Panc1 (cell line): Measurements from ENCODE around the gene C11orf52.

ENCODE experiments used
- POLR2AphosphoS5 ChIP-seq: IDR thresholded peaks from 2 replicates; pipeline ENCODE4 v1.6.1; 2012; ENCODE audit warnings: mild to moderate bottlenecking, low read depth, low read length, moderate library complexity
- SIN3A ChIP-seq: IDR thresholded peaks from 2 replicates; pipeline ENCODE4 v1.6.1; 2012; ENCODE audit warnings: low read depth, mild to moderate bottlenecking, low read length, moderate library complexity, borderline replicate concordance; ENCODE audit not compliant: insufficient read depth
- TCF7L2 ChIP-seq: IDR thresholded peaks from 2 replicates; pipeline ENCODE4 v1.6.1; 2011; ENCODE audit warnings: mild to moderate bottlenecking, low read depth, low read length, inconsistent platforms
- TF ChIP-seq, protein P1 (sequence below): fragments of 450-650 bp; IDR thresholded peaks from 2 replicates; pipeline ENCODE4 v1.5.1; 2017; ENCODE audit warnings: mild to moderate bottlenecking
- TF ChIP-seq, protein P2 (sequence below), 2 experiments: IDR thresholded peaks; 2 replicates each; pipeline ENCODE4 v1.6.1; 2011 to 2012; ENCODE audit warnings: low read depth in 2 of 2, control low read depth in 1 of 2, low read length in 1 of 2, mild to moderate bottlenecking in 1 of 2, moderate library complexity in 1 of 2; ENCODE audit not compliant: insufficient read depth in 1 of 2

DNA sequence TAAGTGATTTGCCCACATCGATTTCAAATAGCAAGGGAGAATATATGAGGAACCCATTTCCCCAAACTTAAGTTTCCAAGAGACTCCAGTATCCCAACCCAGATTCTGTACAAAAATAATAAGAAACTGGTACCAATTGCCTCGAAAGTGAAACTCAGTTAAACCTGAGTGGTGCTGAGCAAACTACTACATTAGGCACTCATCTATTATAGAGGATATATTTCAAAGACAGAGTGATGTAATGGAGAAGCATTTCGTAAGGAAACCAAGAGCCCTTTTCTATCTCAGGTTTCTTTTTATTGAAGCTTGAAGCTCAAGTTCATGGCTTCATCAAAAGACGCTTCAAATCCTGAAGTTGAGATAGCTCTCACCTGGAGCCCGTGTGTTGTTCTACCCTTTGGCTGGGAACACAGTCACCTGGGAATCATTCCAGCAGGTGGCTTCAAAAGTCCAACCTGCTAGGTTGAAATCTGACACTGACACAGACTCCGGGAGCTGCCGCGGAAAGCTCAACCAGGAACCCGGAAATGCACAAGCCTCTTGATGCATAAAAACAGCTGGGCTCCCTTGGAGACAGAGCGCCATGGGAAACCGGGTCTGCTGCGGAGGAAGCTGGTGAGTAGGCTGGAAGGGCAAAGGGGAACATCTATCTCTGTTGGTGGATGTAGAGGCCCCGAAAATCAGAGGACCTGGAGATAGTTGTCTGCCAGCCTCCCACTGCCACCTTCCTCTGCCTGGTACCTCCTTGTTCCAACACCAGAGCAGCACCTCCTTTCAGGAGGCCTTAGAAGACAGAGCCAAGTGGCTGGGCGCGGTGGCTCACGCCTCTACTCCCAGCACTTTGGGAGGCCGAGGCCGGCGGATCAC is at the start of gene C11orf52:
- TF ChIP-seq, protein P1, sequence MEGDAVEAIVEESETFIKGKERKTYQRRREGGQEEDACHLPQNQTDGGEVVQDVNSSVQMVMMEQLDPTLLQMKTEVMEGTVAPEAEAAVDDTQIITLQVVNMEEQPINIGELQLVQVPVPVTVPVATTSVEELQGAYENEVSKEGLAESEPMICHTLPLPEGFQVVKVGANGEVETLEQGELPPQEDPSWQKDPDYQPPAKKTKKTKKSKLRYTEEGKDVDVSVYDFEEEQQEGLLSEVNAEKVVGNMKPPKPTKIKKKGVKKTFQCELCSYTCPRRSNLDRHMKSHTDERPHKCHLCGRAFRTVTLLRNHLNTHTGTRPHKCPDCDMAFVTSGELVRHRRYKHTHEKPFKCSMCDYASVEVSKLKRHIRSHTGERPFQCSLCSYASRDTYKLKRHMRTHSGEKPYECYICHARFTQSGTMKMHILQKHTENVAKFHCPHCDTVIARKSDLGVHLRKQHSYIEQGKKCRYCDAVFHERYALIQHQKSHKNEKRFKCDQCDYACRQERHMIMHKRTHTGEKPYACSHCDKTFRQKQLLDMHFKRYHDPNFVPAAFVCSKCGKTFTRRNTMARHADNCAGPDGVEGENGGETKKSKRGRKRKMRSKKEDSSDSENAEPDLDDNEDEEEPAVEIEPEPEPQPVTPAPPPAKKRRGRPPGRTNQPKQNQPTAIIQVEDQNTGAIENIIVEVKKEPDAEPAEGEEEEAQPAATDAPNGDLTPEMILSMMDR: no peak
- TF ChIP-seq POLR2AphosphoS5 (no peak), SIN3A (no peak), TCF7L2 (no peak)
- TF ChIP-seq, protein P2, sequence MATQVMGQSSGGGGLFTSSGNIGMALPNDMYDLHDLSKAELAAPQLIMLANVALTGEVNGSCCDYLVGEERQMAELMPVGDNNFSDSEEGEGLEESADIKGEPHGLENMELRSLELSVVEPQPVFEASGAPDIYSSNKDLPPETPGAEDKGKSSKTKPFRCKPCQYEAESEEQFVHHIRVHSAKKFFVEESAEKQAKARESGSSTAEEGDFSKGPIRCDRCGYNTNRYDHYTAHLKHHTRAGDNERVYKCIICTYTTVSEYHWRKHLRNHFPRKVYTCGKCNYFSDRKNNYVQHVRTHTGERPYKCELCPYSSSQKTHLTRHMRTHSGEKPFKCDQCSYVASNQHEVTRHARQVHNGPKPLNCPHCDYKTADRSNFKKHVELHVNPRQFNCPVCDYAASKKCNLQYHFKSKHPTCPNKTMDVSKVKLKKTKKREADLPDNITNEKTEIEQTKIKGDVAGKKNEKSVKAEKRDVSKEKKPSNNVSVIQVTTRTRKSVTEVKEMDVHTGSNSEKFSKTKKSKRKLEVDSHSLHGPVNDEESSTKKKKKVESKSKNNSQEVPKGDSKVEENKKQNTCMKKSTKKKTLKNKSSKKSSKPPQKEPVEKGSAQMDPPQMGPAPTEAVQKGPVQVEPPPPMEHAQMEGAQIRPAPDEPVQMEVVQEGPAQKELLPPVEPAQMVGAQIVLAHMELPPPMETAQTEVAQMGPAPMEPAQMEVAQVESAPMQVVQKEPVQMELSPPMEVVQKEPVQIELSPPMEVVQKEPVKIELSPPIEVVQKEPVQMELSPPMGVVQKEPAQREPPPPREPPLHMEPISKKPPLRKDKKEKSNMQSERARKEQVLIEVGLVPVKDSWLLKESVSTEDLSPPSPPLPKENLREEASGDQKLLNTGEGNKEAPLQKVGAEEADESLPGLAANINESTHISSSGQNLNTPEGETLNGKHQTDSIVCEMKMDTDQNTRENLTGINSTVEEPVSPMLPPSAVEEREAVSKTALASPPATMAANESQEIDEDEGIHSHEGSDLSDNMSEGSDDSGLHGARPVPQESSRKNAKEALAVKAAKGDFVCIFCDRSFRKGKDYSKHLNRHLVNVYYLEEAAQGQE (IDR thresholded peaks at IDR 0.05; ENCODE audit: insufficient read depth in 1 of 2, low read depth in 2 of 2, low read length in 1 of 2): no peak
